Measurements from ENCODE around the gene ARHGEF40.

The ARHGEF40 gene

GRCh38 chr14:21070083-21070609 is at the start of gene ARHGEF40:
TSS of gene ARHGEF40 (plus strand) at chr14:21070304. CDS start at chr14:21070397, 93 bp downstream.
- DNase-seq: peak in 2 of 6 experiments; percentile 12 to 32

GRCh38 chr14:21020977-21021545 is 49.0 kb upstream of the ARHGEF40 start:
- DNase-seq: no peak

GRCh38 chr14:21022686-21023085 is 47.4 kb upstream of the ARHGEF40 start:
- no peak for DNase-seq

- no peak for DNase-seq
Measured at GRCh38 chr14:21023174-21023573, 46.9 kb upstream of the ARHGEF40 start.

GRCh38 chr14:21023817-21024584 is 46.1 kb upstream of the ARHGEF40 start:
- peak in 2 of 6 experiments; percentile 20 to 36 for DNase-seq

- DNase-seq: peak; percentile 64 to 83 (median 76)
Measured at GRCh38 chr14:21024585-21025370, 45.3 kb upstream of the ARHGEF40 start, which contains the start of gene NDRG2. TSS of gene NDRG2 (minus strand) at chr14:21025061. CDS start at chr14:21023315, 1,746 bp downstream.

GRCh38 chr14:21025371-21026273 is 44.5 kb upstream of the ARHGEF40 start:
- peak in 1 of 6 experiments; percentile 16 for DNase-seq

- DNase-seq: no peak
Measured at GRCh38 chr14:21026274-21026987, 43.7 kb upstream of the ARHGEF40 start.

- DNase-seq: no peak
Measured at GRCh38 chr14:21026988-21027315, 43.2 kb upstream of the ARHGEF40 start.

- no peak for DNase-seq
Measured at GRCh38 chr14:21029917-21030316, 40.2 kb upstream of the ARHGEF40 start, which contains the start of gene TPPP2. TSS of gene TPPP2 (plus strand) at chr14:21030217. CDS start at chr14:21030582, 365 bp downstream.

GRCh38 chr14:21030531-21030930 is 39.6 kb upstream of the ARHGEF40 start:
- DNase-seq: no peak

GRCh38 chr14:21032326-21033132 is 37.6 kb upstream of the ARHGEF40 start:
- DNase-seq: no peak

- DNase-seq: no peak
Measured at GRCh38 chr14:21033133-21033698, 36.9 kb upstream of the ARHGEF40 start.

- DNase-seq: no peak
Measured at GRCh38 chr14:21034707-21035106, 35.4 kb upstream of the ARHGEF40 start, which contains the start of gene RNASE13. TSS of gene RNASE13 (minus strand) at chr14:21034807. CDS start at chr14:21034288, 519 bp downstream.

- DNase-seq: no peak
Measured at GRCh38 chr14:21036751-21037150, 33.4 kb upstream of the ARHGEF40 start.

- no peak for DNase-seq
Measured at GRCh38 chr14:21037156-21037555, 32.9 kb upstream of the ARHGEF40 start.

- DNase-seq: no peak
Measured at GRCh38 chr14:21038441-21039422, 31.4 kb upstream of the ARHGEF40 start.

- DNase-seq: peak in 5 of 6 experiments; percentile 12 to 48 (median 17)
Measured at GRCh38 chr14:21039585-21040369, 30.3 kb upstream of the ARHGEF40 start.
